Brain microvascular endothelial cell (primary cell): ENCODE results near the gene TMCC1.
A peak's percentile ranks its signal among the peaks of the same experiment; 100 is the strongest.

Experiments
- DNase-seq: peaks from one replicate; pipeline ENCODE4 v3.0.0-alpha.2; 2020
- H3K27ac ChIP-seq: fragments of 250-450 bp; sonication (Bioruptor Pico); 2 replicates; pipeline ENCODE4 v1.5.1; 2020; ENCODE audit warnings: mild to moderate bottlenecking, moderate library complexity
- H3K27me3 ChIP-seq: fragments of 250-450 bp; sonication (Bioruptor Pico); replicated peaks from 2 replicates; pipeline ENCODE4 v1.5.1; 2020; ENCODE audit warnings: mild to moderate bottlenecking
- H3K36me3 ChIP-seq: fragments of 250-450 bp; sonication (Bioruptor Pico); replicated peaks from 2 replicates; pipeline ENCODE4 v1.5.1; 2020; ENCODE audit warnings: mild to moderate bottlenecking
- H3K4me3 ChIP-seq: 2 replicates; pipeline ENCODE4 v1.5.1; 2011; ENCODE audit warnings: low read depth, mild to moderate bottlenecking, control low read depth, low read length, moderate library complexity
- CTCF ChIP-seq: IDR thresholded peaks from 2 replicates; pipeline ENCODE4 v1.5.1; 2011; ENCODE audit warnings: low read depth, mild to moderate bottlenecking, moderate library complexity, low read length, control low read depth, inconsistent platforms; ENCODE audit errors: missing control alignments
- in situ Hi-C: cut with HindIII; loops from 2 replicates; pipeline ENCODE4 v1.10.0; 2017; ENCODE audit warnings: low sequenced_read_pairs, low pct_ligation_motif_present

Gene TMCC1

GRCh38 chr3:129855832-129856419, 37.6 kb downstream of the TMCC1 start:
- H3K36me3 ChIP-seq = no peaks in the 10 kb centered on the region
- no peaks in the 10 kb centered on the region for H3K27me3 ChIP-seq
- H3K4me3 ChIP-seq = no peak overlapping the region
- peak; percentile 39 for DNase-seq
- no peak for TF ChIP-seq CTCF
- H3K27ac ChIP-seq = peak overlapping the region; percentile 82
- in situ Hi-C loops = no loop called here

- peak overlapping the region; percentile 82 for H3K27ac ChIP-seq
- in situ Hi-C loops = no loop called here
- no peaks in the 10 kb centered on the region for H3K36me3 ChIP-seq
- no peak for TF ChIP-seq CTCF
- H3K4me3 ChIP-seq = no peak overlapping the region
- H3K27me3 ChIP-seq = no peaks in the 10 kb centered on the region
- peak; percentile 34 for DNase-seq
Observed at GRCh38 chr3:129855170-129855831, 38.2 kb downstream of the TMCC1 start.

GRCh38 chr3:129854460-129854859, 39.1 kb downstream of the TMCC1 start:
- Histone ChIP-seq H3K27ac (no peak overlapping the region), H3K36me3 (no peaks in the 10 kb centered on the region), H3K4me3 (no peak overlapping the region), H3K27me3 (no peaks in the 10 kb centered on the region)
- no peak for TF ChIP-seq CTCF
- no peak for DNase-seq
- in situ Hi-C loops = no loop called here

- no peak for DNase-seq
- in situ Hi-C loops = loop anchor here (25.0 kb wide), 1 partner anchor 209 kb away; no protein-coding TSS in a partner anchor
- H3K27ac ChIP-seq = no peak overlapping the region
Observed at GRCh38 chr3:129845956-129846355, 47.6 kb downstream of the TMCC1 start.

GRCh38 chr3:129840707-129841360, 52.7 kb downstream of the TMCC1 start:
- in situ Hi-C loops = loop anchor here (25.0 kb wide), 1 partner anchor 204 kb away; no protein-coding TSS in a partner anchor
- Histone ChIP-seq H3K4me3 (no peak overlapping the region), H3K27ac (no peak overlapping the region), H3K36me3 (no peaks in the 10 kb centered on the region), H3K27me3 (no peaks in the 10 kb centered on the region)
- DNase-seq = no peak
- no peak for TF ChIP-seq CTCF

More at GRCh38 chr3:129845956-129846355, 47.6 kb downstream of the TMCC1 start:
- no peaks in the 10 kb centered on the region for H3K36me3 ChIP-seq
- H3K4me3 ChIP-seq = no peak overlapping the region
- no peak for TF ChIP-seq CTCF
- no peaks in the 10 kb centered on the region for H3K27me3 ChIP-seq
